HepG2 (cell line): Measurements from ENCODE around the gene SLC29A1. TPM values are rescaled to one million over a fixed set of nuclear protein-coding genes. Genes with fewer than 3 reads are reported as not detected.
A peak's percentile ranks its signal among the peaks of the same experiment; 100 is the strongest.

Source experiments
- ATAC-seq: fragments of 200-7000 bp; cut with Tn5 transposase; 3 replicates; pipeline ENCODE4 v1.9.1; 2020; ENCODE audit warnings: mild to moderate bottlenecking, moderate library complexity
- BruUV-seq: library from RNA; stranded (reverse); fragments of 400-500 nt; replicated peaks from 2 replicates; lab custom pipeline; 2021; lab: Mats Ljungman, UMichigan
- CTCF ChIA-PET: fragments of 300-600 bp; formaldehyde crosslinking; extraction: SDS; loops from one replicate; lab custom pipeline; 2021; ENCODE audit warnings: low total read pairs, inconsistent platforms, low intra/inter-chr PET ratio; lab: Yijun Ruan, JAX
- POLR2A ChIA-PET: fragments of 350-600 bp; sonication (Branson Sonifier 250); formaldehyde crosslinking; loops from one replicate; lab custom pipeline; 2020; ENCODE audit warnings: antibody characterized with exemption, inconsistent platforms; lab: Yijun Ruan, JAX
- DNase-seq: peaks from one replicate; pipeline ENCODE4 v3.0.0-alpha.2; 2015; ENCODE audit warnings: low spot score
- FAIRE-seq: peaks from 3 replicates; lab custom pipeline; 2011; peaks lifted over from hg19 to GRCh38; lab: Jason Lieb, UNC
- H2AFZ ChIP-seq: one replicate; pipeline ENCODE4 v1.6.1; 2011; ENCODE audit warnings: low read length, inconsistent platforms
- H3K27ac ChIP-seq: fragments of 300-600 bp; 3 replicates; pipeline ENCODE4 v1.8.0; 2011; ENCODE audit warnings: mixed run types, mild to moderate bottlenecking, mixed read lengths, low read length, inconsistent platforms; ENCODE audit not compliant: insufficient read depth; ENCODE audit errors: extremely low read length
- H3K27me3 ChIP-seq, 2 experiments: fragments of 200-600 bp in 1 of 2; 2 replicates in 1 of 2; 3 replicates in 1 of 2; pipeline versions ENCODE4 v1.6.0 to v1.8.0; 2011; ENCODE audit warnings: low read length in 2 of 2, mild to moderate bottlenecking in 2 of 2, moderate library complexity in 2 of 2, inconsistent platforms in 1 of 2; ENCODE audit not compliant: insufficient read depth in 2 of 2, control insufficient read depth in 1 of 2
- H3K36me3 ChIP-seq, 2 experiments: fragments of 200-600 bp in 1 of 2; replicated peaks in 1 of 2; 2 replicates in 1 of 2; 3 replicates in 1 of 2; pipeline versions ENCODE4 v1.5.1 to v1.8.0; 2011; ENCODE audit warnings: low read length in 2 of 2, inconsistent platforms in 1 of 2; ENCODE audit not compliant: insufficient read depth in 2 of 2, control insufficient read depth in 1 of 2
- H3K4me1 ChIP-seq: 2 replicates; pipeline ENCODE4 v1.5.1; 2012; ENCODE audit warnings: low read length, inconsistent platforms; ENCODE audit not compliant: insufficient read depth
- H3K4me2 ChIP-seq: 2 replicates; pipeline ENCODE4 v1.6.0; 2011; ENCODE audit warnings: low read depth, low read length, inconsistent platforms
- H3K4me3 ChIP-seq, 3 experiments: fragments of 200-600 bp in 1 of 3; sonication (generic), shearing (Covaris generic) in 1 of 3; replicated peaks in 1 of 3; 2 replicates each; pipeline ENCODE4 v1.5.1; 2011 to 2016; ENCODE audit warnings: low read length in 3 of 3, inconsistent platforms in 2 of 3, low read depth in 2 of 3, mild to moderate bottlenecking in 2 of 3, control low read depth in 1 of 3, mixed read lengths in 1 of 3; ENCODE audit not compliant: insufficient read depth in 1 of 3
- H3K79me2 ChIP-seq: one replicate; pipeline ENCODE4 v1.6.1; 2011; ENCODE audit warnings: low read length, inconsistent platforms; ENCODE audit not compliant: insufficient read depth
- H3K9ac ChIP-seq: 2 replicates; pipeline ENCODE4 v1.6.0; 2011; ENCODE audit warnings: mild to moderate bottlenecking, low read depth, low read length, inconsistent platforms; ENCODE audit not compliant: insufficient read depth
- H3K9me3 ChIP-seq: 2 replicates; pipeline ENCODE4 v1.5.1; 2012; ENCODE audit warnings: mild to moderate bottlenecking, low read length
- H4K20me1 ChIP-seq: 2 replicates; pipeline ENCODE4 v1.6.0; 2011; ENCODE audit warnings: inconsistent platforms, mild to moderate bottlenecking, low read length, moderate library complexity; ENCODE audit not compliant: insufficient read depth
- HDAC1 ChIP-seq: sonication (generic); formaldehyde crosslinking; IDR thresholded peaks from 2 replicates; pipeline ENCODE4 v1.5.1; 2020; ENCODE audit warnings: mild to moderate bottlenecking, missing genetic modification reagents
- KDM2A ChIP-seq: sonication (generic); formaldehyde crosslinking; IDR thresholded peaks from 2 replicates; pipeline ENCODE4 v1.4.0; 2020; ENCODE audit warnings: low read depth, missing genetic modification reagents, borderline replicate concordance
- MTA1 ChIP-seq: sonication (generic); formaldehyde crosslinking; IDR thresholded peaks from 2 replicates; pipeline ENCODE4 v1.4.0; 2020; ENCODE audit warnings: missing genetic modification reagents, mild to moderate bottlenecking, borderline replicate concordance
- NAIF1 ChIP-seq: sonication (generic); formaldehyde crosslinking; IDR thresholded peaks from 2 replicates; pipeline ENCODE4 v1.5.0; 2020; ENCODE audit warnings: mild to moderate bottlenecking, missing genetic modification reagents, borderline replicate concordance
- NONO ChIP-seq, 2 experiments: fragments of 450-650 bp in 1 of 2; sonication (generic) in 1 of 2; formaldehyde crosslinking in 1 of 2; IDR thresholded peaks in 1 of 2; conservative IDR thresholded peaks in 1 of 2; 2 replicates each; pipeline versions ENCODE4 v1.6.1 to v1.8.0; 2017 to 2022; ENCODE audit warnings: mild to moderate bottlenecking in 1 of 2, missing genetic modification reagents in 1 of 2, moderate library complexity in 1 of 2
- NR1H2 ChIP-seq: sonication (generic); formaldehyde crosslinking; IDR thresholded peaks from 2 replicates; pipeline ENCODE4 v1.8.1; 2022; ENCODE audit warnings: low read depth, missing genetic modification reagents, borderline replicate concordance
- NR2F6 ChIP-seq, 2 experiments: IDR thresholded peaks; 2 replicates each; pipeline ENCODE4 v1.6.1; 2016; ENCODE audit warnings: antibody characterized with exemption in 1 of 2, mild to moderate bottlenecking in 1 of 2
- RXRA ChIP-seq: sonication (generic); formaldehyde crosslinking; IDR thresholded peaks from 2 replicates; pipeline ENCODE4 v1.5.1; 2020; ENCODE audit warnings: missing genetic modification reagents
- ZNF292 ChIP-seq: sonication (generic); formaldehyde crosslinking; IDR thresholded peaks from 2 replicates; pipeline ENCODE4 v1.8.1; 2022; ENCODE audit warnings: mild to moderate bottlenecking, low read depth, missing genetic modification reagents, borderline replicate concordance
- ZNF549 ChIP-seq: sonication (generic); formaldehyde crosslinking; IDR thresholded peaks from 2 replicates; pipeline ENCODE4 v1.5.0; 2020; ENCODE audit warnings: missing genetic modification reagents
- WGBS: methylation state at CpG from one replicate; pipeline ENCODE4 v1.1.6; 2017; ENCODE audit warnings: low lambda C conversion rate; 5-methylcytosine and 5-hydroxymethylcytosine counted together
- in situ Hi-C: cut with HindIII; loops from 2 replicates; pipeline ENCODE4 v1.10.0; 2017; ENCODE audit warnings: low pct_unique_long_range_greater_than_20kb; ENCODE audit not compliant: extremely low pct_ligation_motif_present
- intact Hi-C: fragments of 100-400 bp; cut with micrococcal nuclease; formaldehyde crosslinking; loops from one replicate; pipeline ENCODE4 v1.10.0; 2022; ENCODE audit not compliant: unreplicated experiment
- polyA plus RNA-seq, 8 experiments: library from polyadenylated mRNA; depleted of rRNA in 3 of 8; stranded (reverse) in 7 of 8; unstranded in 1 of 8; fragments of >200 nt; fragmentation: Illumina TruSeq in 4 of 8; extraction: Trizol in 4 of 8; gene quantifications; 2 replicates each; pipeline versions ENCODE4 v1.2.1 to v1.2.3, GENCODE V29; 2011 to 2016; ENCODE audit warnings: low read depth in 4 of 8, missing spikeins in 1 of 8, mixed read lengths in 1 of 8; ENCODE audit not compliant: insufficient read depth in 1 of 8
- total RNA-seq, 5 experiments: library from RNA; depleted of rRNA; stranded (reverse); fragments of >200 nt; fragmentation: Illumina TruSeq; extraction: Trizol; gene quantifications; 2 replicates each; pipeline ENCODE4 v1.2.3, GENCODE V29; 2016; ENCODE audit warnings: low read depth in 1 of 5
- TF ChIP-seq, protein P1 (sequence below): sonication (generic); formaldehyde crosslinking; IDR thresholded peaks from 2 replicates; pipeline ENCODE4 v1.5.1; 2020; ENCODE audit warnings: missing genetic modification reagents, mild to moderate bottlenecking, borderline replicate concordance
- TF ChIP-seq, protein P2 (sequence below): sonication (generic); formaldehyde crosslinking; IDR thresholded peaks from 2 replicates; pipeline ENCODE4 v1.5.1; 2020; ENCODE audit warnings: mild to moderate bottlenecking, missing genetic modification reagents, moderate library complexity
- TF ChIP-seq, protein P3 (sequence below): sonication (generic); formaldehyde crosslinking; IDR thresholded peaks from 2 replicates; pipeline ENCODE4 v1.5.0; 2020; ENCODE audit warnings: missing genetic modification reagents
- TF ChIP-seq, protein P4 (sequence below): sonication (generic); formaldehyde crosslinking; IDR thresholded peaks from 2 replicates; pipeline ENCODE4 v1.8.0; 2022; ENCODE audit warnings: mild to moderate bottlenecking, missing genetic modification reagents, moderate library complexity

SLC29A1 gene
- total and polyA plus RNA-seq, 2 of the 13 experiments (the other 11 are each of a cell fraction or from before 2014, with no cell fraction given) = 43.2 to 106 TPM

DNA sequence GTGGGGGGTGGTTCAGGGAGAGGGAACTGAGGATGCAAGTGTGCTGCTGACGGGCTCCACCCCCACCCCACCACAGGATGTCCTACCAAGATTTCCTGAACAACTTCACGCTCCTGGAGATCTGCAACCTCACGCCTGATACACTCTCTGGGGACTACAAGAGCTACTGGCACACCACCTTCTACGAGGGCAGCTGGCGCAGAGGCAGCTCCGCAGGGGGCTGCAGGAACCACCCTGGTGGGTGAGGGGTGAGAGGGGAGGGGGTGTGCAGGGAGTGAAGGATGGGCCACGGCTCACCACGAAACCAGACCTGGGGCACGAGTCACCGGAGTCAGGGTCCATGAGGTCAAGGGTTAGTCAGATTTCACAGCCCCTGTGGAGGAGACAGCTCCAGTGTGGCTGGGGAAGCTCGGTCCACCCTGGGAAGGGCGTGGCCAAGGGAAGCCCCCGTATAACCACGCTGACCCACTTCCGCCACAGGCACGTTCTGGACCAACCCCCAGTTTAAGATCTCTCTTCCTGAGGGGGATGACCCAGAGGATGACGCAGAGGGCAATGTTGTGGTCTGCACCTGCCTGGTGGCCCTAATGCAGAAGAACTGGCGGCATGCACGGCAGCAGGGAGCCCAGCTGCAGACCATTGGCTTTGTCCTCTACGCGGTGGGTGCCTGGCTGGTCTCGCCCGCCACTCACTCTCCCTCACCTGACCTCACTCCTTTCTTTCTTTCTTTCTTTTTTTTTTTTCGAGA is 46.5 kb upstream of the SLC29A1 start:
- in situ Hi-C loops = no loop called here
- ChIA-PET CTCF (no interaction called here), POLR2A (interaction anchor here (1.0 to 3.3 kb wide), 4 partner anchors 31 to 80 kb away, joined by 3 to 14 read pairs (median 8); partner anchors contain the start of genes HSP90AB1 and SLC35B2)
- Histone ChIP-seq H3K36me3 (no peaks in the 10 kb centered on the region), H3K27ac (no peak overlapping the region), H3K9me3 (no peaks in the 10 kb centered on the region), H3K27me3 (peaks cover 0 to 9% of the 10 kb centered on the region in 2 experiments; a peak in 1 of 5 replicates), H3K4me2 (peak overlapping the region; percentile 65), H3K9ac (no peak overlapping the region), H4K20me1 (no peaks in the 10 kb centered on the region), H3K4me3 (peak overlapping the region in 2 of 3 experiments; percentile 24 to 47; a peak in 2 of 6 replicates), H3K4me1 (peaks cover 68% of the 10 kb centered on the region), H2AFZ (no peak overlapping the region), H3K79me2 (no peaks in the 10 kb centered on the region)
- FAIRE-seq (no peak), DNase-seq (no peak), ATAC-seq (peak; percentile 25)
- WGBS = 26% methylated on average over 21 of the region's 24 CpGs
- no TSS peak for BruUV-seq
- intact Hi-C loops = no loop called here
- TF ChIP-seq ZNF549 (CRISPR knock-in tag) (no peak), RXRA (no peak), NR1H2 (no peak), NAIF1 (no peak), HDAC1 (CRISPR knock-in tag) (0 out of 2 replicates have a peak, but pooled peaks have one; percentile 19), NONO (IDR thresholded peaks at IDR 0.05) (no peak), NONO (CRISPR knock-in tag; conservative IDR thresholded peaks at IDR 0.05) (0 out of 2 replicates have a peak, but pooled peaks have one; percentile 25), ZNF292 (0 out of 2 replicates have a peak, but pooled peaks have one; percentile 39), KDM2A (CRISPR knock-in tag) (0 out of 2 replicates have a peak, but pooled peaks have one; percentile 28), MTA1 (peak; percentile 69; the same call in 1 of the 2 replicates), NR2F6 (IDR thresholded peaks at IDR 0.05) (peak; percentile 23; the same call in 1 of the 2 replicates), NR2F6 (CRISPR knock-in tag; IDR thresholded peaks at IDR 0.05) (no peak)
- TF ChIP-seq, protein P1, sequence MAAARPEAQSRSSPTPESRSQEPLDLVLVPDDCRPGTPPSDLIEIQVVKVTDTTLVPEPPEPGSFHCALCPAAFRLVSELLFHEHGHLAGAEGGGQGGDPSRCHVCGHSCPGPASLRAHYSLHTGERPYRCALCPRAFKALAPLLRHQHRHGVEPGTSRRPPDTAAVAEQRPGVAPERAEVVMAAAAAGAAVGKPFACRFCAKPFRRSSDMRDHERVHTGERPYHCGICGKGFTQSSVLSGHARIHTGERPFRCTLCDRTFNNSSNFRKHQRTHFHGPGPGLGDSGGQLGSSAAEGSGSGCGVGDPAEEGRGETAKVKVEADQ (CRISPR knock-in tag) = 0 out of 2 replicates have a peak, but pooled peaks have one; percentile 52
- TF ChIP-seq, protein P2, sequence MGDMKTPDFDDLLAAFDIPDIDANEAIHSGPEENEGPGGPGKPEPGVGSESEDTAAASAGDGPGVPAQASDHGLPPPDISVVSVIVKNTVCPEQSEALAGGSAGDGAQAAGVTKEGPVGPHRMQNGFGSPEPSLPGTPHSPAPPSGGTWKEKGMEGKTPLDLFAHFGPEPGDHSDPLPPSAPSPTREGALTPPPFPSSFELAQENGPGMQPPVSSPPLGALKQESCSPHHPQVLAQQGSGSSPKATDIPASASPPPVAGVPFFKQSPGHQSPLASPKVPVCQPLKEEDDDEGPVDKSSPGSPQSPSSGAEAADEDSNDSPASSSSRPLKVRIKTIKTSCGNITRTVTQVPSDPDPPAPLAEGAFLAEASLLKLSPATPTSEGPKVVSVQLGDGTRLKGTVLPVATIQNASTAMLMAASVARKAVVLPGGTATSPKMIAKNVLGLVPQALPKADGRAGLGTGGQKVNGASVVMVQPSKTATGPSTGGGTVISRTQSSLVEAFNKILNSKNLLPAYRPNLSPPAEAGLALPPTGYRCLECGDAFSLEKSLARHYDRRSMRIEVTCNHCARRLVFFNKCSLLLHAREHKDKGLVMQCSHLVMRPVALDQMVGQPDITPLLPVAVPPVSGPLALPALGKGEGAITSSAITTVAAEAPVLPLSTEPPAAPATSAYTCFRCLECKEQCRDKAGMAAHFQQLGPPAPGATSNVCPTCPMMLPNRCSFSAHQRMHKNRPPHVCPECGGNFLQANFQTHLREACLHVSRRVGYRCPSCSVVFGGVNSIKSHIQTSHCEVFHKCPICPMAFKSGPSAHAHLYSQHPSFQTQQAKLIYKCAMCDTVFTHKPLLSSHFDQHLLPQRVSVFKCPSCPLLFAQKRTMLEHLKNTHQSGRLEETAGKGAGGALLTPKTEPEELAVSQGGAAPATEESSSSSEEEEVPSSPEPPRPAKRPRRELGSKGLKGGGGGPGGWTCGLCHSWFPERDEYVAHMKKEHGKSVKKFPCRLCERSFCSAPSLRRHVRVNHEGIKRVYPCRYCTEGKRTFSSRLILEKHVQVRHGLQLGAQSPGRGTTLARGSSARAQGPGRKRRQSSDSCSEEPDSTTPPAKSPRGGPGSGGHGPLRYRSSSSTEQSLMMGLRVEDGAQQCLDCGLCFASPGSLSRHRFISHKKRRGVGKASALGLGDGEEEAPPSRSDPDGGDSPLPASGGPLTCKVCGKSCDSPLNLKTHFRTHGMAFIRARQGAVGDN = peak; percentile 68
- TF ChIP-seq, protein P3, sequence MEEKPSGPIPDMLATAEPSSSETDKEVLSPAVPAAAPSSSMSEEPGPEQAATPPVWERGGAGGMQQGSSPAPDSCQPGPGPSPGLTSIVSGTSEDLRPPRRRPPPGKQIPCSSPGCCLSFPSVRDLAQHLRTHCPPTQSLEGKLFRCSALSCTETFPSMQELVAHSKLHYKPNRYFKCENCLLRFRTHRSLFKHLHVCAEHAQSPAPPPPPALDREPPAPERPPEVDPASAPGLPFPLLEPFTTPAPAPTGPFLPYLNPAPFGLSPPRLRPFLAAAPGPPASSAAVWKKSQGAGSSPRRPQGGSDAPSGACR (CRISPR knock-in tag) = no peak
- TF ChIP-seq, protein P4, sequence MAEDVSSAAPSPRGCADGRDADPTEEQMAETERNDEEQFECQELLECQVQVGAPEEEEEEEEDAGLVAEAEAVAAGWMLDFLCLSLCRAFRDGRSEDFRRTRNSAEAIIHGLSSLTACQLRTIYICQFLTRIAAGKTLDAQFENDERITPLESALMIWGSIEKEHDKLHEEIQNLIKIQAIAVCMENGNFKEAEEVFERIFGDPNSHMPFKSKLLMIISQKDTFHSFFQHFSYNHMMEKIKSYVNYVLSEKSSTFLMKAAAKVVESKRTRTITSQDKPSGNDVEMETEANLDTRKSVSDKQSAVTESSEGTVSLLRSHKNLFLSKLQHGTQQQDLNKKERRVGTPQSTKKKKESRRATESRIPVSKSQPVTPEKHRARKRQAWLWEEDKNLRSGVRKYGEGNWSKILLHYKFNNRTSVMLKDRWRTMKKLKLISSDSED (CRISPR knock-in tag) = no peak
